ENCODE measurements around the gene EPYC. TPM values are rescaled to one million over a fixed set of nuclear protein-coding genes. Genes with fewer than 3 reads are reported as not detected.

EPYC gene
- total RNA-seq, 1 donor from 2014 or later = not detected

DNA sequence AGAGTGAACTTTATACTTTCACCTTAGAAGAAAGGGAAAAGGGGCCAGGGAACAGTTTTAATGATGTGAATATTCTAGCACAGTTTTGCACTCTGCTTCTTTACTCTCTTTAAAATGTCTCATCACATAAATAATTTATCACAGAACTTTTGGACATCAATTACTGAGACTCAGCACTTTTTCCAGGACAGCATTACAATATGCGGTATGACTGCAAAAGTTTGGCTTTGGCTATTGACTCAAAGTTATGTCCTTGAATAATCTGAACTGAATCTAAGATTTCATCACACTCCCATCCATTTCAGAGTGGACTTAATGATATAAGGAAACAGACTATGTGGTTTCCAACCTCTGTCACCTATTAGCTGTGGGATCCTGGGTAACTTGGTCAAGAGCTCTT lies 61.5 kb downstream of the EPYC start:
- no peak overlapping the region for H3K4me3 Mint-ChIP-seq (ENCODE audit: unreplicated experiment)
- no peaks in the 10 kb centered on the region for H3K36me3 Mint-ChIP-seq (ENCODE audit: low read depth)
- DNase-seq (ENCODE audit: low spot score) = no peak
- TF ChIP-seq, protein P1, sequence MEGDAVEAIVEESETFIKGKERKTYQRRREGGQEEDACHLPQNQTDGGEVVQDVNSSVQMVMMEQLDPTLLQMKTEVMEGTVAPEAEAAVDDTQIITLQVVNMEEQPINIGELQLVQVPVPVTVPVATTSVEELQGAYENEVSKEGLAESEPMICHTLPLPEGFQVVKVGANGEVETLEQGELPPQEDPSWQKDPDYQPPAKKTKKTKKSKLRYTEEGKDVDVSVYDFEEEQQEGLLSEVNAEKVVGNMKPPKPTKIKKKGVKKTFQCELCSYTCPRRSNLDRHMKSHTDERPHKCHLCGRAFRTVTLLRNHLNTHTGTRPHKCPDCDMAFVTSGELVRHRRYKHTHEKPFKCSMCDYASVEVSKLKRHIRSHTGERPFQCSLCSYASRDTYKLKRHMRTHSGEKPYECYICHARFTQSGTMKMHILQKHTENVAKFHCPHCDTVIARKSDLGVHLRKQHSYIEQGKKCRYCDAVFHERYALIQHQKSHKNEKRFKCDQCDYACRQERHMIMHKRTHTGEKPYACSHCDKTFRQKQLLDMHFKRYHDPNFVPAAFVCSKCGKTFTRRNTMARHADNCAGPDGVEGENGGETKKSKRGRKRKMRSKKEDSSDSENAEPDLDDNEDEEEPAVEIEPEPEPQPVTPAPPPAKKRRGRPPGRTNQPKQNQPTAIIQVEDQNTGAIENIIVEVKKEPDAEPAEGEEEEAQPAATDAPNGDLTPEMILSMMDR (IDR thresholded peaks at IDR 0.05) = no peak
- no peaks in the 10 kb centered on the region for H3K9me3 Mint-ChIP-seq (ENCODE audit: low read depth)
- H3K27ac Mint-ChIP-seq (ENCODE audit: unreplicated experiment) = no peak overlapping the region
- peaks cover 12% of the 10 kb centered on the region for H3K4me1 Mint-ChIP-seq (ENCODE audit: low read depth)
- no peaks in the 10 kb centered on the region for H3K27me3 Mint-ChIP-seq (ENCODE audit: low read depth)

DNA sequence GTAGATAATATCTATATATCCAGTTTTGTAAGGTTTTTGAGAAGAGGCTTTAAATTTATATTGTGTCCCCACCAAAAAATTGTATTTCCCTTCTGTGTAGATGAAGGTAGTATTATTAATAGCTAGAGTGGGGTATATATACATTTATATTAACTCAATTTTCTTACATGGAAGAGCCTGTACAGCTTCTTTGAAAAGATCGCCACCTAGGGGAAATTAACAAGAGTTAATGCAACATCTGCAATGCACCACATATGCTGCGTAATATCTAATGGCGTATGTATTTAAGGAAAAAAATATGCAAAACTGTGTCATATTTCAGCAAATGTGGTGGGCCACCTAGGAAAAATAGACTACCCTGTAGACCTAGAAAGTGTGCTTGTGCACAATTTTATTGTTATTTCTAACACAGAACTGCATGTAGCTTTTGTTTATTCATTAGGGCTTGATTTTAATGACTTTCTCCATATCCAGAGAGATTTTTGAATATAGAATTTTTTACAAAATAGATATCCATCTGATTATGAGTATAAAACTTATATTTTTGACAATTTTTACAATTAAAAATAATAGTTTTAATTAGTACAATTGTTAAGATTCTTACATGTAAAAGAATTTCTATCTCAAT lies 63.8 kb downstream of the EPYC start:
- TF ChIP-seq, protein P1 (IDR thresholded peaks at IDR 0.05) = peak; percentile 93
- peaks cover 20% of the 10 kb centered on the region for H3K4me1 Mint-ChIP-seq (ENCODE audit: low read depth)

DNA sequence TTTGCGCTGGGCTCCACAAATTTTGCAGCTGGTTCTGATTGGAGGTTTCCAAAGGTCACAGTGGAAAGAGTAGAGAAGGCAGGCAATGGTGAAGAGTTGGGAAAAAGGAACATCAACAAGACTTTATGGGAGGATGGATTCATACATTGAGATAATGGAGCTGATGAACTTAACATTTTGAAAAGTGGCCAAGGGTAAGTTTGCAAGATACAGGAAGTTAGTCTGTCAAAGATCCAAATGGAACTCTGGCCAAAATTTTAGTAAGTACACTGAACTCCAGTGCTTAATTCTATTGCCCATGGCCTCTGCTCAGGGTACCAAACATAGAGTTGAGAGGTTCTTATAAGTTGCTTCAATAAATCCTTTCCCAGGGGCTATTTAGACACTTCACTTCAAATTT lies 65.4 kb downstream of the EPYC start:
- Mint-ChIP-seq H3K27ac (ENCODE audit: unreplicated experiment) (no peak overlapping the region), H3K27me3 (ENCODE audit: low read depth) (no peaks in the 10 kb centered on the region), H3K9me3 (ENCODE audit: low read depth) (no peaks in the 10 kb centered on the region), H3K4me3 (ENCODE audit: unreplicated experiment) (no peak overlapping the region), H3K36me3 (ENCODE audit: low read depth) (no peaks in the 10 kb centered on the region), H3K4me1 (ENCODE audit: low read depth) (peaks cover 20% of the 10 kb centered on the region)
- DNase-seq (ENCODE audit: low spot score) = no peak
- TF ChIP-seq, protein P1 (IDR thresholded peaks at IDR 0.05) = no peak

More for the DNA sequence above, 63.8 kb downstream of the EPYC start:
- Mint-ChIP-seq H3K27ac (ENCODE audit: unreplicated experiment) (no peak overlapping the region), H3K9me3 (ENCODE audit: low read depth) (no peaks in the 10 kb centered on the region), H3K4me3 (ENCODE audit: unreplicated experiment) (no peak overlapping the region), H3K36me3 (ENCODE audit: low read depth) (no peaks in the 10 kb centered on the region), H3K27me3 (ENCODE audit: low read depth) (no peaks in the 10 kb centered on the region)
- no peak for DNase-seq (ENCODE audit: low spot score)

DNA sequence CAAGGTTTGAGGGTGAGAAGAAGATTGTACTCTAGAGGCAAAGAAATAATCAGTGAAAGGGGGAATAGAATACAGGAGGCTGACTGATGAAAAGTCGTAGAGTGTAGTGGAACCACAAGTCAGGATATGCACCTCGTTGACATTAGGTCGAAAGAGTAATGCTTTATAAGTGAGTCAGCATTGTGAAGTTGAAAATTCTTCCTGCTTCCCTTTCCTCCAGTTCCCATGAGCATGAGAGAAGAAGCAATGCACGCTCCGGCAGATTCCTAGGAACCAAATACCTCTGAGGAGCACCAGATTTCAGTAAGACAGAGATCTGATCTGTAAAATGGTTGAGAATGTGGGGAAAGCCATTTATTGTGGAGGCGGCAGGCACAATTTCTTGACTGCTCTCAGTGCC lies 66.3 kb downstream of the EPYC start:
- Mint-ChIP-seq H3K9me3 (ENCODE audit: low read depth) (no peaks in the 10 kb centered on the region), H3K4me1 (ENCODE audit: low read depth) (peaks cover 20% of the 10 kb centered on the region), H3K36me3 (ENCODE audit: low read depth) (no peaks in the 10 kb centered on the region), H3K27ac (ENCODE audit: unreplicated experiment) (peak overlapping the region; percentile 90), H3K27me3 (ENCODE audit: low read depth) (no peaks in the 10 kb centered on the region), H3K4me3 (ENCODE audit: unreplicated experiment) (no peak overlapping the region)
- TF ChIP-seq, protein P1 (IDR thresholded peaks at IDR 0.05) = no peak
- no peak for DNase-seq (ENCODE audit: low spot score)

DNA sequence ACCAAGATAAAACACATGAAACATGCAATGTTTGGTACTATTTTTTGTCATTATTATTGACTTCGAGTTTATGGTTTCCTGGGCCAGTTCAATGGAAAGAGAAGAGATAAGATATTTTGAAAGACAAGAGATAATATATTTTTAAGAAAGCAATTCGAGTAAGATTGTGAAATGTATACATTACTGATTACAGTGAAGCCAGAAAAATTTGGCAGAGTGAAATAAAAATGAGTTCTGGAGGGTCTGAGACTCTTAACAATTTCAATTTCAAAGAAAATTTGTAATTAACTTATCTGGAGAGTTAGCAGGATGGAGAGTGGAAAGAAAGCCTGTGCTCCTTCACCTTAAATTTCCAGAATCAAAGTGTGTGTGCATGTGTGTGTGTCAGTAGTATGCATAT lies 67.1 kb downstream of the EPYC start:
- H3K27ac Mint-ChIP-seq (ENCODE audit: unreplicated experiment) = no peak overlapping the region
- no peaks in the 10 kb centered on the region for H3K36me3 Mint-ChIP-seq (ENCODE audit: low read depth)

More for the DNA sequence above, 67.1 kb downstream of the EPYC start:
- Mint-ChIP-seq H3K4me3 (ENCODE audit: unreplicated experiment) (no peak overlapping the region), H3K9me3 (ENCODE audit: low read depth) (peaks cover 2% of the 10 kb centered on the region), H3K4me1 (ENCODE audit: low read depth) (peaks cover 20% of the 10 kb centered on the region), H3K27me3 (ENCODE audit: low read depth) (no peaks in the 10 kb centered on the region)
- DNase-seq (ENCODE audit: low spot score) = no peak
- TF ChIP-seq, protein P1 (IDR thresholded peaks at IDR 0.05) = no peak
